Measurements from ENCODE around the gene DPF3.
A peak's percentile ranks its signal among the peaks of the same experiment; 100 is the strongest.

Gene DPF3
- 1.5 to 1.8 reads per million in 2 donors for total RNA-seq

GRCh38 chr14:72893636-72894322 lies at the start of gene DPF3:
Gene DPF3, minus strand, starts transcription at chr14:72894101. Its CDS starts 13 bp downstream, at chr14:72894088.
- DNase-seq = peak; percentile 85

GRCh38 chr14:72942934-72943333 lies 49.0 kb upstream of the DPF3 start:
- DNase-seq = no peak

GRCh38 chr14:72941286-72941985 lies 47.5 kb upstream of the DPF3 start:
- DNase-seq = no peak

- DNase-seq = no peak
Observed at GRCh38 chr14:72939630-72940029, 45.7 kb upstream of the DPF3 start.

GRCh38 chr14:72932893-72933292 lies 39.0 kb upstream of the DPF3 start:
- no peak for DNase-seq

GRCh38 chr14:72929316-72930080 lies 35.6 kb upstream of the DPF3 start:
- DNase-seq = no peak

- DNase-seq = no peak
Observed at GRCh38 chr14:72928872-72929271, 35.0 kb upstream of the DPF3 start.

- peak; percentile 56 for DNase-seq
Observed at GRCh38 chr14:72926292-72927028, 32.6 kb upstream of the DPF3 start, which contains the start of gene DCAF4. Gene DCAF4, plus strand, starts transcription at chr14:72926464. Its CDS starts 11,515 bp downstream, at chr14:72937979.

- peak; percentile 78 for DNase-seq
Observed at GRCh38 chr14:72925815-72926291, 32.0 kb upstream of the DPF3 start.

- no peak for DNase-seq
Observed at GRCh38 chr14:72925171-72925759, 31.4 kb upstream of the DPF3 start.

- no peak for DNase-seq
Observed at GRCh38 chr14:72924337-72924736, 30.4 kb upstream of the DPF3 start.

- DNase-seq = no peak
Observed at GRCh38 chr14:72921396-72921795, 27.5 kb upstream of the DPF3 start.

GRCh38 chr14:72920008-72920407 lies 26.1 kb upstream of the DPF3 start:
- DNase-seq = no peak

- DNase-seq = no peak
Observed at GRCh38 chr14:72917094-72917802, 23.3 kb upstream of the DPF3 start.

GRCh38 chr14:72916174-72916573 lies 22.3 kb upstream of the DPF3 start:
- DNase-seq = no peak

GRCh38 chr14:72913809-72914208 lies 19.9 kb upstream of the DPF3 start:
- DNase-seq = no peak

- DNase-seq = no peak
Observed at GRCh38 chr14:72909163-72909562, 15.3 kb upstream of the DPF3 start.

GRCh38 chr14:72907886-72908285 lies 14.0 kb upstream of the DPF3 start:
- DNase-seq = no peak

GRCh38 chr14:72906879-72907278 lies 13.0 kb upstream of the DPF3 start:
- no peak for DNase-seq

GRCh38 chr14:72906316-72906715 lies 12.4 kb upstream of the DPF3 start:
- no peak for DNase-seq

GRCh38 chr14:72904840-72905561 lies 11.1 kb upstream of the DPF3 start:
- no peak for DNase-seq
